GM08714 (cell line): Measurements from ENCODE around the gene DLG2.
"Not testable (repeated sequence)": the region's sequence is repeated elsewhere in the genome, so short reads cannot be mapped to it uniquely, and the experiment has no call there.

Experiments
- H3K4me3 ChIP-seq: fragments of 200-500 bp; sonication (Bioruptor generic); 2 replicates; pipeline ENCODE4 v1.5.1; 2014; ENCODE audit warnings: mild to moderate bottlenecking, low read length, inconsistent platforms
- ZNF274 ChIP-seq: IDR thresholded peaks from 2 replicates; pipeline ENCODE4 v1.6.1; 2012; ENCODE audit warnings: mild to moderate bottlenecking, low read depth, low read length

Gene DLG2

DNA sequence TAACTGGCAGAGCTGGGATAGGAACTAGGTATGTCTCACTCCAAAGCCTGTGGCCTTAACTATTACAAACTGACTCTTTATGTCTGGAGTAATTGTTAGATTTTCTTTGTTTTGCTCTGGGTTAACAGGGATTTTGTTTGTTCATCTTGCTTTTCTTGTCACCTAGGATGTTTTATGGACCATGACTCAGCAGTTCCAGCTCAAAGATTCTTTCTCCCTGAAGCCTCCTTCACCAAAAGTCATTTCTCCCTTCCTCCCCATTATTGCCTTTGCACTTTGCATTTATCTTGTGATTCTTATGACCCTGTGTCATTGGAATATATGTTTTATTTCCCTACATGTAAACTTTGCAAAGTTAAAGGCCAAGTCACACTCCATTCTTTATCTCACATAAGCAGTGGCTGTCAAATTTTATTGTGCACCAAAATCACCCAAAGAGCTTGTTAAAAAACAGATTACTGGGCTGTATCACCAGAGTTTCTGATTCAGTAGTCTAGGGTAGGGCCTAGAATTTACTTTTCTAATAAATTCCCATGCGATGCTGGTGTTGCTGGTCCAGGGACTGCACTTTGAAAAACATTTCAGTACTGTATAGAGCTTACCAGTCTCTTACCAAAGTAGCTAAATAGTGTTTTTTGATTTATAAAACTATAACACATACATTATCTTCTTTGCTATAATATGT lies 327.7 kb downstream of the DLG2 start:
- H3K4me3 ChIP-seq, result no peak overlapping the region
- TF ChIP-seq ZNF274, result no peak

DNA sequence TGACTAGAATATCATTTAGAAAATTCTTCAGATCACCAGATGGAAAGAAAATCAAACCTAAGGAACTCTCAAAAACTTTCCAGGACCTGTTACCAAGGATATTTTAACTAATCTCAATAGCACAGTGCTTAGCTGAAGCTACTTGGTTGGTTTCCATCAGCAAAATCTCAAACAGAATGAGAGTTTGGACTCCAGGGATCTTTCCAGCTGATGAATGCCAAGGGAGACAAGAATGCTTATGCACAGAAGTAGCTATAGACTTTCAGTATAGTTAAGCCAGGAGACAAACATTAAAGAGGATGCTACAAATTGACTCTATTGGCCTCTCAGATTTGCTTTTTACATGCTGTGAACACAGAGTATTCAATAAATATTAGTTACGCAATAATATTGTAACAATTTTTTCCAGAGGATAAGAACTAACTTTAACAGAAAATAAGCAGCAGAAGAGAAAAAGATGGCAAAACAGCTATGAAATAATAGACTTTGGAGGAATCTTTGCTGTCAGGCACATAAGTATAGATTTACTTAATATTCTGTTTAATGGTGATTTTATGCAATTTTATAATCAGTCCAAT lies 331.4 kb downstream of the DLG2 start:
- no peak for TF ChIP-seq ZNF274
- no peak overlapping the region for H3K4me3 ChIP-seq

DNA sequence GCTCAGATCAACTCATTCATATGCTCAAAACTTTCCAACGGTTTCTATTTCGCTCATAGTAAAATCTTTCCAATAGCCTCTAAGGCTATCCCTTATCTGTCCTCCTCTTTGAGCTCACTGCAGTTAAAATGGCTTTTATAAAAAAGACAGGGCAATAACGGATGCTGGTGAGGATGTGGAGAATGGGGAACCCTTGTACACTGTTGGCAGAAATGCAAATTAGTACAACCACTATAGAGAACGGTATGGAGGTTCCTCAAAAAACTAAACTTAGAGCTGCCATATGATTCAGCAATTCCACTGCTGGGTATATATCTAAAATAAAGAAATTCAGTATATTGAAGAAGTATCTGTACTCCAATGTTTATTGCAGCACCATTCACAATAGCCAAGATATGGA lies 345.6 kb downstream of the DLG2 start:
- no peak overlapping the region for H3K4me3 ChIP-seq
- TF ChIP-seq ZNF274, result no peak

DNA sequence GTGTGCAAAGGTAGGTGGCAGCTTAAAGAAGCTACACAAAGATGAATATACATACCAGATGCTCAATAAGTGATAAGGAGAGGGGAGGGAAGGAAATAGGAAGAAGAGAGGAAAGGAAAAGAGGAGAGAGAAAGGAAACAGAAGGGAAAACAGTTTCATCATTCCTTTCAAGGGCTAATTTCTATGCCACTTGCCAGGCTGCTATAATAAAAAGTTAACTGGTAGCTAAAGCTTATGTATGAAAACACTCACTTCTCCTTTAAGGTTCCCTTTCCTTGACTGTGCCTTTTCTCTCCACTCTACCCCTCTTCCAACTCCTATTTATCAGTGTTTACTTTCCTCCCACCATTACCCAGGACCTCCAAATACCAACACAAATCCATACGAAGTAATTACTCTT lies 347.9 kb downstream of the DLG2 start:
- H3K4me3 ChIP-seq, result no peak overlapping the region
- TF ChIP-seq ZNF274, result no peak

DNA sequence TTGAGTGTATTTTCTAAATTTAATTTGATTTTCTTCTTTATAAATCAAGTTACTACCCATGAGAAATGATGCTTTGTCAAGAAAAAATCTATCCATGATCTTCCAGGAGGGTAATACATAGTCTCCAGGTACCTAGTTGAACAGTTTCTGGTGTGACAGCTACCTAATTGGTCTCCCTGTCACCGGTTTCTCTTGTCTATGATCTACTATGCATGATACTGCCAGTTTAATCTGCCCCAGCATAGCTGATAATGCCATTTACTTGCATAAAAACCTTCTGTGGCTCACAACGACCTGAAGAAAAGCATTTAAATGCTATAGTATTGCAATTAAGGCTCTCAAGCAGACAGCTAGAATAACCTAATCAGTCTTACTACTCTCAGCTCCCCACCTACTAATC lies 349.5 kb downstream of the DLG2 start:
- no peak overlapping the region for H3K4me3 ChIP-seq
- no peak for TF ChIP-seq ZNF274

DNA sequence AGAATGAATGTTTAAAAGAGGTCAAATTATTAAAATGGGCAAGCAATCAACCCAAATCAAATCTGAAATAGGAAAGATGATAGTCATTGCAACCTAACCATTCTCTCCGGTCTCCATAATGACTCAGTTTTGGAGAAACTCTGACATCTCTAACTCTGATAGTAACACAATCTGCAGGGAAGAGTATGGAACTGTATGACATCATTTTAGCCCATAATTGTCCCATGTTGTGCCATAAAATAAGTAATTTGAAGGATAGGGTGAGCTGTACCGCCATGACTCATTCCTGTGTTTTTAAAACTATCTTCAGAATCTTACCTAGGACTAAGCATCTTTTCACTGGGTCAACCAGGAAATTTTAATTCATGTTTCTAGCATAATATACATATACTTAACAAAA lies 350.8 kb downstream of the DLG2 start:
- H3K4me3 ChIP-seq, result no peak overlapping the region
- TF ChIP-seq ZNF274, result no peak

DNA sequence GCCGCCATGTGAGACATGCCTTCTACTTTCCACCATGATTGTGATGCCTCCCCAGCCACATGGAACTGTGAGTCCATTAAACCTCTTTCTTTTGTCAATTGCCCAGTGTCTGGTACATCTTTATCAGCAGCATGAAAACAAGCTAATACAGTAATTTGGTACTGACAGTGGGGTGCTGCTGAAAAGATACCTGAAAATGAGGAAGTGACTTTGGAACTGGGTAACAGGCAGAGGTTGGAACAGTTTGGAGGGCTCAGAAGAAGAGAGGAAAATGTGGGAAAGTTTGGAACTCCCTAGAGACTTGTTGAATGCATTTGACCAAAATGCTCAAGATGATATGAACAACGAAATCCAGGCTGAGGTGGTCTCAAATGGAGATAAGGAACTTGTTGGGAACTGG lies 356.8 kb downstream of the DLG2 start:
- not testable (repeated sequence) for H3K4me3 ChIP-seq

DNA sequence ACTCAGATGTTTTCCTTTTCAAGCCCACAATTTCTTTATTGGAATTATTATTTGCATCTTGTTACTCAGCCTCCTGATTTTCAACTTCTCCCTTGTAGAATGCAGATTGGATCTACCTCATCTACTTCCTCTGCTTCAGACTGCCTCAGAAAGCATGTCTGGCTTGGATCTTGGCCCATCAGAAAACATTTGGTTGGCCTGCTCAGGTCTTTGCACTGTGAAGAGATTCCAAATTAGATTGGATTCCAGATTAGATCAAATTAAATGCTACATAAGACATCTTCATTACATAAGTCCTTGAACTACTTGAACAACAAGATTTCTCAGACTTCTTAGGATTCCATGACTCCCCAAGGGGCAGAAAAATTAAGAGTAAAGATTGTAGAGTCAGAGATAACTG lies 358.0 kb downstream of the DLG2 start:
- TF ChIP-seq ZNF274, result no peak
- H3K4me3 ChIP-seq, result no peak overlapping the region

DNA sequence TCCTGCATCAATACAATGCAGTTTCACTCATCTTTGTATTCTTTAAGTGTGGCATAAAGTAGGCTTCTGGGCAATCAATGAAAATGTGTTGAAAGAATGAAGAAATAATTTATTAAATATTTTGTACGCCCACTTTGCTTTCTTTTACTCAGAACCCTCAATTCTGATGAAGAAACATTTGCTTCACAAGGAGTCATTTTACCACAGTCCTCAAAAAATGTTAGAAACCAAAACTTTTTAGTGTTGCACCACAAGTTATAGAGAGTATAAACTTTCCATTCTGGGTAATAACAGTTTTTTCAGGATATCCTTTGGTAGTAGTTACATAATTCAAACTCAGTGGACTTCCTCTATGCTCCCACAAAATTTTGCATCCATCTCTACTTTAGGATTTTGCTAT lies 360.5 kb downstream of the DLG2 start:
- no peak for TF ChIP-seq ZNF274

DNA sequence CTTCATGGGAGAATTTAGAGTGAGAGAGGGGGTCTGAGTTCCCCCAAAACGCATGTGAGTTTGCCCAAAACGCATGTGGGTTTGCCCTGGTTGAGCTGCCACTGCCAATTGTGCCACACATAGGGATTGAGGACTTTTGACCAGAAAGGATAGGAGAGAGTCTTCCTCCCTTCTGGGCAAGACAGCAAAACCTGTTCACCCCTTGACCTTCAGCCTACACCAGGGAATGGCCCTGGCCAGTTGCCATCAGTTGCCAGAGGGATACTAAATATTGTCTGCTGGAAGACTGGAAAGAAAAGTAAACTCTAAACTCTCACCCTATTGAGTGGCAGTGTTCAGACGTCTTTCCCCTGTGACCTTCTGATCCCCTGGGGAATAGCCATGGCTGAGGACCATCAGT lies 363.8 kb downstream of the DLG2 start:
- TF ChIP-seq ZNF274, result no peak
- H3K4me3 ChIP-seq, result no peak overlapping the region

More for the DNA sequence above, 360.5 kb downstream of the DLG2 start:
- no peak overlapping the region for H3K4me3 ChIP-seq

DNA sequence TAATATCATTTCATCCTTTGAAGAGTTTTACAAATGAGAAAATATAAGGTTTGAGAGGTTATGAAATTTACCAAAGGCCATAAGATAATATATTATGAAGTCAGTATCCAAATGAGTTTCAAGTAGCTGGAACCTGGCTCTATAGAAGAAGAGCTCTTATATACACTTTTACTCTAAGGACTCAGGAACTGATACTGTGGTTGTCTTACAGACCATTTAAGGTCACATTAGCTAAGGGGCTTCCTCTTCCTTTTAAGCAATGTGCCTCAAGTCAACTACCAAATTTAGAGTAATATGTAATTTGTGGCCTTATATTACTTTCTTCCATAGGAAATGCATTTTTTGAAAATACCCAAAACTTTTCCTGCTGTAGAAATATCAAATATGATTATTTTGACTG lies 369.3 kb downstream of the DLG2 start:
- H3K4me3 ChIP-seq, result no peak overlapping the region
- no peak for TF ChIP-seq ZNF274

DNA sequence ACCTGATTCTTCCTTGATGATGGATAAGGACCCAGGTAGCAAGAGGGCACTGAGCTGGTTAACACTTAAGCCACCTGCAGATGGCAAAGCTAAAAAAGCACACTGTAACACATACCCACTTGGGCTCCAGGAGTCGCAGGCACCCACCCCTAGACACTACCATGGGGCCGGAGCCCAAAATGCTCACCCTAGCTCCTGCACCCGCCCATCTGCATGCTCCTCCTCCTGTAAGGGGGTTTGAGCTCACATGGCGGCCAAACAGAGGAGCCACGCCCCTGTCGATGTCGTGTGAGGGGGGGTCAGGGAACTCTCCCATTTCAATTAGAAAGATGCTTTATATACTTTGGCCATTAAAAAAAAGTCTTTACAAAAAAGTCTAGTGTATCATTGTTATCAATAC lies 370.7 kb downstream of the DLG2 start:
- no peak overlapping the region for H3K4me3 ChIP-seq

DNA sequence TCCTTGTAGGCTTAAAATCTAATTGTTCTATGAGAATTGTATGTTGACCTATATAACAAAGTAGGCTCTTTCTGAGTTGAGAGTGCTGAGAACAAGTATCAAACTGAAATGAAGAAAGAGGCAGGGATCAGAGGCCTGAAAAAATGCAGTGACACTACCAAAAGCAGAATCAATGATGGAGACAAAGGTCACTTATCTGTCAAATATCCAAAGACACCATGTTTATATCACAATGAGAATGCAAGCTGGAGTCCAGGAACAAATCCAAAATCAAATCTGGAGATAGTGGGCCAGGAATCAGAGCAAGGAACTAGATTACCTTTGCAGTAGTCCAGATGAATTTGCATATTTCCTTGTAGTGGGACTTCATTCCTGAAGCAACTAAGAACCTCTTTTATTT lies 377.7 kb downstream of the DLG2 start:
- no peak for TF ChIP-seq ZNF274
- no peak overlapping the region for H3K4me3 ChIP-seq

More for the DNA sequence above, 370.7 kb downstream of the DLG2 start:
- TF ChIP-seq ZNF274, result no peak

DNA sequence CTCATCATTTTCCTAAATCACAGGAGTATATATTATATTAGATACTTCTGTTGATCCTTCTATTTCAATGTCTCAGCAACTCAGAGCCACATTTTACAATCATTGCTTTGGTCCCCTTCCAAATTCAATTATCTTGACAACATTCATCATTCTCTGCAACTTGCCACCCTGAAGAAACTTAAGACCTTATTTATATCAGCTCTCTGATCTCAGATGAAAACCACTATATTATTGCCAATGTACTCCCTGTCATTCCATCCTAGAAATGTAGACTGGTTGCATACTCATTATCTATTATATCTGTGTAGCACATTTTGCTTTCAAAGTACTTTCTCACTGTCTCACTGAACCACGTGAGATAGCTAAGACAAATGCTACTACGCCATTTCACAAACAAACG lies 379.3 kb downstream of the DLG2 start:
- H3K4me3 ChIP-seq, result no peak overlapping the region
- TF ChIP-seq ZNF274, result no peak

DNA sequence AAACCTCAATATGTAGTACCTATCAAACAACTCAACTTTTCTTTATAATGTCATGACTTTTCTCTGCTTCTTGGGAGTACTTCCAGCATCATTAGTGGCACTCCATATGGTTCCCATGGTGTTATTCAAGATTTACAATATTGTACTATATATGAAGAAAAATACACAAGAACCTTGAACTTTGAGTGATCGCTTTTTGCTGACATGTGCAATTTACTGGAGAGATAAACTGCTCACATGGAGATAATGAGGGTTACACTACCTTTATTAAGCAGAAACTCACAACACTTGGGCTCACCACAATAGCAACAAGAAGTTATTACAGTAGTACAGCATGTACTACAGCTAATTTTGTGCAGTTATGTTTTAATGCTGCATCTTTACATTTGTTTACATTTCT lies 388.2 kb downstream of the DLG2 start:
- no peak overlapping the region for H3K4me3 ChIP-seq
- TF ChIP-seq ZNF274, result no peak

DNA sequence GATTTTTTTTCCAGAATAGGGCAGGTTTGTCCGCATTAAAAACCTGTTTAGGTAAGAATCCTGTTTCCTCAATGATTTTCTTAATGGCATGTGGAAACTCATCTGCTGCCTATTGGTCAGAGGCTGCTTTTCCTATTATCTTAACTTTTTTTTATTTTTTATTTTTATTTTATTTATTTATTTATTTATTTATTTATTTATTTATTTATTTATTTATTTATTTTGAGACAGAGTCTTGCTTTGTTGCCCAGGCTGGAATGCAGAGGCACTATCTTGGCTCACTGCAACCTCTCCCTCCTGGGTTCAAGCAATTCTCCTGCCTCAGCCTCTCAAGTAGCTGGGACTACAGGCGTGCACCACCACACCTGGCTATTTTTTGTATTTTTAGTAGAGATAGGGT lies 389.1 kb downstream of the DLG2 start:
- H3K4me3 ChIP-seq, result not testable (repeated sequence)
